Activated naive CD4-positive, alpha-beta T cell treated with anti-CD3 and anti-CD28 coated beads, Interleukin-2, amount 10 ng/mL, durations not matched to agents 7 days and 5 days (primary cell): Measurements from ENCODE around the gene LAGE3.
A peak's percentile ranks its signal among the peaks of the same experiment; 100 is the strongest.

Experiments
- CTCF ChIA-PET: fragments of 350-600 bp; sonication (Branson Sonifier 250); formaldehyde crosslinking; loops from one replicate; lab custom pipeline; 2021; ENCODE audit warnings: antibody characterized with exemption; lab: Charles Lee
- DNase-seq: peaks from one replicate; pipeline ENCODE4 v3.0.0-alpha.2; 2020
- H3K27ac Mint-ChIP-seq: one replicate; pipeline ENCODE4 v1.8.0; 2021; ENCODE audit warnings: mild to moderate bottlenecking, moderate library complexity, mixed read lengths
- H3K27me3 Mint-ChIP-seq: one replicate; pipeline ENCODE4 v1.8.0; 2021; ENCODE audit warnings: mild to moderate bottlenecking, mixed read lengths
- H3K36me3 Mint-ChIP-seq: one replicate; pipeline ENCODE4 v1.8.0; 2021; ENCODE audit warnings: mixed read lengths
- H3K4me1 Mint-ChIP-seq: one replicate; pipeline ENCODE4 v1.8.0; 2021; ENCODE audit warnings: mixed read lengths
- H3K4me3 Mint-ChIP-seq: one replicate; pipeline ENCODE4 v1.8.0; 2021; ENCODE audit warnings: mild to moderate bottlenecking, moderate library complexity, mixed read lengths
- H3K9me3 Mint-ChIP-seq: one replicate; pipeline ENCODE4 v1.8.0; 2021; ENCODE audit warnings: mixed read lengths

The LAGE3 gene

DNA sequence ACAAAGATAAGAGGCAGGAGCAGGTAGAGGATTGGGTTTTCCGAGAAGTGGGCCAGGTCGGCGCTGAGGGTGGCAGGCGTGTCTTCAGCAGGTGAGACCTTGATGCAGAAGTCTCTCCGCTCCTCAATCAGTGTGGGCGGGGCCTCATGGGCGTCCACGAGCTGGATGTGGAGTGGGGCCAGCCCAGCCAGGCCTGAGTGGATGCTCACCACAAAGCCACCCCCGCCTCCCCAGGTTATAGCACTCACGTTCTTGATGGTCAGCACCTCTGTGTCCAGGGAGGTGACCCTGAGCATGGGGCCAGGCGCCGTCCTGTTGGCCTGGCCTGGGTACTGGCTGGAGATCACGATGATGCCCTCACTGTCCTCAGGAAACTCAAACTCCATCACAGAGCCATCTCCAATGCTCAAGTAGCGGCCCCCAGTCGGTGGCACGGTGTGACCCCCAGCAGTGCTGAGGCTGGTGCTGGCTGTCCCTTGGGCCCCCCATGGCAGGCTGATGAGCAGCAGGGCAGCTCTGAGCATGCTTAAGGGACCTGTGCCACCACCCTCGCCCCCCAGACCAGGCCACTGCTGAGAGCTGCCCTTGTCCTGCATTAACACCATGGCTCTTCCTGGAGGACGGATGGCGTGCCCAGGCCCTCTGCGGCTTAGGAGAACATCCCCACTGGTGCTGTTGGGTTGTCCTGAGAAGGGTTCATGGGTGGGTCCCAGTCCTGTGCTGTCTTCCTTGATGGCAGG is 9.4 kb upstream of the LAGE3 start:
- Mint-ChIP-seq H3K4me1 (peaks cover 33% of the 10 kb centered on the region), H3K36me3 (peaks cover 8% of the 10 kb centered on the region), H3K9me3 (no peaks in the 10 kb centered on the region), H3K4me3 (peak overlapping the region; percentile 86), H3K27ac (peak overlapping the region; percentile 72), H3K27me3 (no peaks in the 10 kb centered on the region)
- CTCF ChIA-PET, result interaction anchor here (0.6 to 1.1 kb wide), 2 partner anchors 39 to 43 kb away, joined by 3 to 4 read pairs; no protein-coding TSS in a partner anchor
- no peak for DNase-seq

GRCh38 chrX:154487518-154488290 is 8.6 kb upstream of the LAGE3 start:
- Mint-ChIP-seq H3K36me3 (peaks cover 11% of the 10 kb centered on the region), H3K27ac (peak overlapping the region; percentile 72), H3K4me3 (peak overlapping the region; percentile 76), H3K4me1 (peaks cover 36% of the 10 kb centered on the region), H3K9me3 (no peaks in the 10 kb centered on the region), H3K27me3 (no peaks in the 10 kb centered on the region)
- CTCF ChIA-PET, result interaction anchor here (0.6 to 1.4 kb wide), 2 partner anchors 44 to 115 kb away, joined by 3 read pairs; no protein-coding TSS in a partner anchor
- DNase-seq, result no peak

GRCh38 chrX:154486396-154487207 is 7.5 kb upstream of the LAGE3 start, which contains the start of gene UBL4A:
Gene UBL4A (minus strand): TSS chrX:154486615. CDS start chrX:154486584, 31 bp downstream.
- CTCF ChIA-PET, result interaction anchor here (0.7 to 1.4 kb wide), 3 partner anchors 27 to 114 kb away, joined by 3 read pairs; no protein-coding TSS in a partner anchor
- Mint-ChIP-seq H3K4me3 (peak within 1 kb of the TSS; percentile 76), H3K4me1 (peaks cover 40% of the 10 kb centered on the region), H3K27ac (peak within 1 kb of the TSS; percentile 85), H3K27me3 (no peaks in the 10 kb centered on the region), H3K36me3 (peaks cover 15% of the 10 kb centered on the region), H3K9me3 (no peaks in the 10 kb centered on the region)
- peak; percentile 68 for DNase-seq

- CTCF ChIA-PET, result interaction anchor here (1.4 kb wide), 1 partner anchor 27 kb away, joined by 3 read pairs; no protein-coding TSS in a partner anchor
Observed at GRCh38 chrX:154486052-154486395, 6.9 kb upstream of the LAGE3 start.

DNA sequence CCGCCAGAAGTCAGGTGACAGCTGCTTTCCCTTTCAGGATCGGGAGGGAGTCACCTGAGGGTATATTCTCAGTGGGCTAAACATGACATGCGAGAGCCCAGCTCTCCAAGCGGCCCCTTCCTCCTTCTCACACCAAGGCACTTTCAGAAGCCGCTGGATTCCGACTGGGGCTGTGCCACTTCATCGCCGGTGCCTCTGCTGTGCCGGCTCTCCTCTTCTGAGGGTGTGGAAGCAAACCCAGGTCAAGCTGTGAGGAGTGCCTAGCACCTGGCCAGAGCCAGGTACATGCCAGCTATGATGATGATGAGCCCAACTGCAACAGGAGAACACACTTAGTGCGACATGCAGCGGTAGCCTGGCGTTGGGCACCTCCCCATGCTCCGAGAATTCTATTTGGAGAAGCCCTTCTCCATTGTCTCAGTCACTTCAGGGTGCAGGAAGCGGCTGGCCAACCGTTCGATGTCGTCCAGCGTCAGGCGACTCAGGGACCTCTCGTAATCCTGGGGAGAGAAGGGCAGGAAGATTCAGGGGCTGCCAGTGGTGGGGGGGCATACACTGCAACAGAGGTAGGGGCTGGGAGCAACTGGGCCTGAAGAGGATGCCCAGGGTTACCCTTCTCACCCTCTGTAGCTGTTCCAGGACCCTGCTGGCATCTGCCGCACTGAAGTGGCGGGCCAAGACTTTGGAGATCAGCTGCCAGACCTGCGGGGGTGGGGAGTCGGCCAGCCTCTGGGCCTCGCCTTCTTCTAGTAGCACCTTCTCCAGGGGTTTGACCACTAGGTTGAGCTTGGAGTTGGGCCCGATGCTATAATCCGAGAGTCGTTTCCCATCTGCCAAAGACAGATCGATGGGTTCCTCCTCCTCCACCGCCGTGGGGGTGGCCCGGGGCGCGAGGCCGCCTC is 6.3 kb upstream of the LAGE3 start:
- CTCF ChIA-PET, result interaction anchor here (1.4 kb wide), 1 partner anchor 26 kb away, joined by 3 read pairs; no protein-coding TSS in a partner anchor
- H3K4me1 Mint-ChIP-seq, result peaks cover 35% of the 10 kb centered on the region
- peak overlapping the region; percentile 68 for H3K4me3 Mint-ChIP-seq
- no peak for DNase-seq
- no peaks in the 10 kb centered on the region for H3K27me3 Mint-ChIP-seq
- H3K36me3 Mint-ChIP-seq, result peaks cover 15% of the 10 kb centered on the region
- no peaks in the 10 kb centered on the region for H3K9me3 Mint-ChIP-seq
- H3K27ac Mint-ChIP-seq, result peak overlapping the region; percentile 14

More at GRCh38 chrX:154486052-154486395, 6.9 kb upstream of the LAGE3 start:
- peaks cover 36% of the 10 kb centered on the region for H3K4me1 Mint-ChIP-seq
- peak overlapping the region; percentile 28 for H3K4me3 Mint-ChIP-seq
- peak; percentile 55 for DNase-seq
- H3K27me3 Mint-ChIP-seq, result no peaks in the 10 kb centered on the region
- H3K9me3 Mint-ChIP-seq, result no peaks in the 10 kb centered on the region
- H3K36me3 Mint-ChIP-seq, result peaks cover 15% of the 10 kb centered on the region
- no peak overlapping the region for H3K27ac Mint-ChIP-seq

GRCh38 chrX:154484255-154485149 is 5.4 kb upstream of the LAGE3 start:
- Mint-ChIP-seq H3K4me1 (peaks cover 35% of the 10 kb centered on the region), H3K4me3 (peak overlapping the region; percentile 68), H3K27me3 (no peaks in the 10 kb centered on the region), H3K9me3 (no peaks in the 10 kb centered on the region), H3K27ac (no peak overlapping the region), H3K36me3 (peaks cover 15% of the 10 kb centered on the region)
- CTCF ChIA-PET, result no interaction called here
- DNase-seq, result no peak

DNA sequence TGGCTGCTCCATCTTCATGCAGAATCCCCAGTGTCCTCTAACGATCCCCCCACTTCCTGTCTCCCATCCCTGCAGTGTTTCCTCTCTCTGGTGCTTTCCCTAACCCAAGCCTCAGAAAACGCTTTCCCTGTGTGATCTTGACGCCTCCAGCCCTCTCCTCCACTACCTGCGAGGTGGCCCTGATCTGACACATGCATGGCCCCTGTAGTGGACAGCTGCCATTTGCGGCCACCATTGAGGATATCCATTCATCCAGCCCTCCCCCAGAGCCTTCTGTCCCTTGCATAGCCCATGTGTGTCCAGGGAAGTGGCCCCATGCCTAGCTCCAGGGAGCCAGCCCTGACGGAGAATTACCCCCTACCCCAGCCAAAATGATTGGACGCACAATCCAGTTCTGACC is 4.2 kb upstream of the LAGE3 start:
- H3K4me3 Mint-ChIP-seq, result no peak overlapping the region
- DNase-seq, result no peak
- no peaks in the 10 kb centered on the region for H3K9me3 Mint-ChIP-seq
- peaks cover 15% of the 10 kb centered on the region for H3K36me3 Mint-ChIP-seq
- CTCF ChIA-PET, result no interaction called here
- H3K27me3 Mint-ChIP-seq, result no peaks in the 10 kb centered on the region
- H3K4me1 Mint-ChIP-seq, result peaks cover 29% of the 10 kb centered on the region
- no peak overlapping the region for H3K27ac Mint-ChIP-seq

DNA sequence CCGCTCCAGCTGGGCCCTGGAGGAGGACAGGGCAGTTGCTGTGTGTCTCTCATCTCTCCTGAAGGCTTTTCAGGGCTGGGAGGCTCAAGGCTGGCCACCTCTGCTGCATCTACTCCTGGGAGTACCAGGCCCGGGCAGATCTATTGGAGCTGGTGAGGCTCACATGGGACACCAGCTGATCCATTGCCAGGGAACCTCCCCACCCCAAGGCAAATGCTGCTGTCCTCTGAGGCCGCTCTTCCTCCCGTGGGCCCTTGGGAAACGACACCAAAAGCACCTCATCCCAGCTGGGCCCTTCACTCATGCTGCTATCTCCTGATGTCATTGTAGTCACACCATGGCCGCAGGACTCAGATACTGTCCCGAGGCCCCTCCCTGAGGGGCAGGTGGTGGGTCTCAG is 3.7 kb upstream of the LAGE3 start:
- peaks cover 12% of the 10 kb centered on the region for H3K36me3 Mint-ChIP-seq
- DNase-seq, result no peak
- CTCF ChIA-PET, result no interaction called here
- H3K4me3 Mint-ChIP-seq, result no peak overlapping the region
- no peaks in the 10 kb centered on the region for H3K27me3 Mint-ChIP-seq
- H3K27ac Mint-ChIP-seq, result no peak overlapping the region
- H3K9me3 Mint-ChIP-seq, result no peaks in the 10 kb centered on the region
- H3K4me1 Mint-ChIP-seq, result peaks cover 29% of the 10 kb centered on the region

DNA sequence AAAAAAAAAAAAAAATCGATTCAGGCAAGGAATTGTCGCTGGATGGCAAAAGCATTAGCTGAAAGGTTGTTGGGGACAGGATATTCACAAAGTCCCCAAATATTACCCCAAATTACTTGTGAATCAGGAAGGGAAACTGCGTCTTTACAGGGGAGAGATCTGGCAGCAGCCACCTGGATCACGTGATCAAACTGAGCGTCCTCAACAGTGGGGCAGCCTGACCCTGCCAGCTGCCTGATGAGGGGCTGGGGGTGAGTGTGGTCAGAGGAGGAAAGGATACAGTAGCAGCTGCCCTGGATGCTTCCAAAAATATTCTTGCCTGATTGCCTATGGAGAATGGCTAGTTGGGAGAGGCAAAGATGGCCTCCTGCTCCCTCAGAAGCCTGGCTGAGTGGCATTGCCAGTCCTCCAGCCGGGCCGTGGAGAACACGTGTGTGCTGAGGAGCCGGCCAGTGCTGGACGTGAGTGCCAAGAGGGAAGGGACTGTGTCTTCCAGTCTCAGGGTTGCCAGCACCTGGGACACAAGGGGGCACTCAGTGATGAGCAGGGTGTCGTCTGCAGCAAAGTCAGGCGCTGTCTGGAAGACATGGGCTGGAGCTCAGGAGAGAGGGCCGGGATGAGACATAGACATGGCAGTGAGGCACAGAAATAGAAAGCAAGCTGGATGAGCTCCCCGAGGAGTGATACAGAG is 3.0 kb upstream of the LAGE3 start:
- CTCF ChIA-PET, result no interaction called here
- Mint-ChIP-seq H3K36me3 (peaks cover 9% of the 10 kb centered on the region), H3K9me3 (no peaks in the 10 kb centered on the region), H3K4me3 (no peak overlapping the region), H3K27me3 (no peaks in the 10 kb centered on the region), H3K4me1 (peaks cover 34% of the 10 kb centered on the region), H3K27ac (peak overlapping the region; percentile 75)
- no peak for DNase-seq

- Mint-ChIP-seq H3K4me3 (no peak overlapping the region), H3K9me3 (no peaks in the 10 kb centered on the region), H3K36me3 (peaks cover 9% of the 10 kb centered on the region), H3K27me3 (no peaks in the 10 kb centered on the region), H3K4me1 (peaks cover 39% of the 10 kb centered on the region), H3K27ac (no peak overlapping the region)
- CTCF ChIA-PET, result no interaction called here
- DNase-seq, result no peak
Observed at GRCh38 chrX:154481195-154481594, 2.1 kb upstream of the LAGE3 start.

GRCh38 chrX:154477891-154478477 is 1.1 kb downstream of the LAGE3 start:
- CTCF ChIA-PET, result no interaction called here
- H3K4me3 Mint-ChIP-seq, result peak overlapping the region; percentile 82
- DNase-seq, result no peak
- no peaks in the 10 kb centered on the region for H3K9me3 Mint-ChIP-seq
- no peaks in the 10 kb centered on the region for H3K27me3 Mint-ChIP-seq
- H3K27ac Mint-ChIP-seq, result peak overlapping the region; percentile 87
- H3K36me3 Mint-ChIP-seq, result peaks cover 7% of the 10 kb centered on the region
- H3K4me1 Mint-ChIP-seq, result peaks cover 35% of the 10 kb centered on the region
